ENCODE measurements around the gene RNF152.

The RNF152 gene

GRCh38 chr18:61926532-61926931 is 33.7 kb upstream of the RNF152 start:
- H3K4me3 ChIP-seq (ENCODE audit: low read length), result no peak overlapping the region
- TF ChIP-seq CTCF (conservative IDR thresholded peaks at IDR 0.05; ENCODE audit: low read length), result no peak
- DNase-seq (ENCODE audit: low read depth), result no peak

GRCh38 chr18:61924550-61924949 is 31.7 kb upstream of the RNF152 start:
- no peak overlapping the region for H3K4me3 ChIP-seq (ENCODE audit: low read length)
- DNase-seq (ENCODE audit: low read depth), result no peak
- no peak for TF ChIP-seq CTCF (conservative IDR thresholded peaks at IDR 0.05; ENCODE audit: low read length)

GRCh38 chr18:61922435-61922834 is 29.6 kb upstream of the RNF152 start:
- H3K4me3 ChIP-seq (ENCODE audit: low read length), result no peak overlapping the region
- TF ChIP-seq CTCF (conservative IDR thresholded peaks at IDR 0.05; ENCODE audit: low read length), result no peak
- no peak for DNase-seq (ENCODE audit: low read depth)

GRCh38 chr18:61921621-61922235 is 28.9 kb upstream of the RNF152 start:
- no peak overlapping the region for H3K4me3 ChIP-seq (ENCODE audit: low read length)
- DNase-seq (ENCODE audit: low read depth), result no peak
- TF ChIP-seq CTCF (conservative IDR thresholded peaks at IDR 0.05; ENCODE audit: low read length), result no peak

- TF ChIP-seq CTCF (conservative IDR thresholded peaks at IDR 0.05; ENCODE audit: low read length), result no peak
These were observed 25.0 kb upstream of the RNF152 start for GRCh38 chr18:61917818-61918217.

GRCh38 chr18:61912476-61912875 is 19.7 kb upstream of the RNF152 start:
- DNase-seq (ENCODE audit: low read depth), result no peak
- no peak overlapping the region for H3K4me3 ChIP-seq (ENCODE audit: low read length)
- TF ChIP-seq CTCF (conservative IDR thresholded peaks at IDR 0.05; ENCODE audit: low read length), result no peak

More at GRCh38 chr18:61917818-61918217, 25.0 kb upstream of the RNF152 start:
- no peak overlapping the region for H3K4me3 ChIP-seq (ENCODE audit: low read length)
- no peak for DNase-seq (ENCODE audit: low read depth)

- no peak overlapping the region for H3K4me3 ChIP-seq (ENCODE audit: low read length)
- no peak for DNase-seq (ENCODE audit: low read depth)
- TF ChIP-seq CTCF (conservative IDR thresholded peaks at IDR 0.05; ENCODE audit: low read length), result no peak
These were observed 17.3 kb upstream of the RNF152 start for GRCh38 chr18:61910101-61910500.

All from AG10803 (cell line).